Hepatocyte (in vitro differentiated cells): ENCODE measurements around the gene BBS9. TPM values are rescaled to one million over a fixed set of nuclear protein-coding genes. Genes with fewer than 3 reads are reported as not detected.

ENCODE experiments used
- DNase-seq: peaks from one replicate; pipeline ENCODE4 v3.0.0-alpha.2; 2016; ENCODE audit warnings: low spot score
- H2AFZ ChIP-seq: fragments of 200-600 bp; sonication (generic); 2 replicates; pipeline ENCODE4 v1.6.0; 2016; ENCODE audit warnings: antibody characterized with exemption, mild to moderate bottlenecking
- H3K27ac ChIP-seq: fragments of 200-600 bp; sonication (generic); 2 replicates; pipeline ENCODE4 v1.5.1; 2016; ENCODE audit warnings: mild to moderate bottlenecking
- H3K27me3 ChIP-seq: fragments of 200-600 bp; sonication (generic); 2 replicates; pipeline ENCODE4 v1.6.1; 2016
- H3K36me3 ChIP-seq: fragments of 200-600 bp; sonication (generic); replicated peaks from 2 replicates; pipeline ENCODE4 v1.5.1; 2016; ENCODE audit warnings: low read depth; ENCODE audit not compliant: insufficient read depth
- H3K4me1 ChIP-seq: fragments of 200-600 bp; sonication (generic); 2 replicates; pipeline ENCODE4 v1.5.1; 2016; ENCODE audit warnings: mild to moderate bottlenecking, moderate library complexity; ENCODE audit not compliant: insufficient read depth
- H3K4me2 ChIP-seq: fragments of 200-600 bp; sonication (generic); 2 replicates; pipeline ENCODE4 v1.6.0; 2016
- H3K4me3 ChIP-seq: fragments of 200-600 bp; sonication (generic); 2 replicates; pipeline ENCODE4 v1.5.1; 2016; ENCODE audit warnings: mild to moderate bottlenecking
- H3K79me2 ChIP-seq: fragments of 200-600 bp; sonication (generic); 2 replicates; pipeline ENCODE4 v1.6.0; 2017; ENCODE audit warnings: mild to moderate bottlenecking
- H3K9me2 ChIP-seq: fragments of 200-600 bp; sonication (generic); replicated peaks from 2 replicates; pipeline ENCODE4 v1.6.0; 2017; ENCODE audit warnings: mild to moderate bottlenecking; ENCODE audit not compliant: insufficient read depth
- H3K9me3 ChIP-seq: fragments of 200-600 bp; sonication (generic); 2 replicates; pipeline ENCODE4 v1.5.1; 2016; ENCODE audit warnings: low read depth, mild to moderate bottlenecking
- H4K20me1 ChIP-seq: fragments of 200-600 bp; sonication (generic); 2 replicates; pipeline ENCODE4 v1.6.0; 2016; ENCODE audit warnings: mild to moderate bottlenecking; ENCODE audit not compliant: insufficient read depth, poor library complexity, severe bottlenecking
- EZH2 ChIP-seq: fragments of 200-600 bp; sonication (generic); IDR thresholded peaks from 2 replicates; pipeline ENCODE4 v1.6.1; 2016; ENCODE audit warnings: antibody characterized with exemption, mild to moderate bottlenecking, borderline replicate concordance
- EZH2phosphoT487 ChIP-seq: fragments of 200-600 bp; sonication (generic); IDR thresholded peaks from one replicate; pipeline ENCODE4 v1.6.1; 2018; ENCODE audit warnings: antibody characterized with exemption, mild to moderate bottlenecking, low read depth, moderate library complexity; ENCODE audit not compliant: unreplicated experiment, severe bottlenecking
- WGBS: methylation state at CpG from one replicate; pipeline ENCODE4 v1.1.6; 2016; ENCODE audit warnings: low lambda C conversion rate; ENCODE audit errors: missing lambda C conversion rate; 5-methylcytosine and 5-hydroxymethylcytosine counted together
- polyA plus RNA-seq: library from polyadenylated mRNA; unstranded; fragments of >200 nt; fragmentation: Nextera tagmentation; extraction: Ambion mirVana; gene quantifications from 2 replicates; pipeline ENCODE4 v1.2.1, GENCODE V29; 2016
- total RNA-seq: library from RNA; depleted of rRNA; stranded (reverse); fragments of >200 nt; gene quantifications from 2 replicates; pipeline ENCODE4 v1.2.3, GENCODE V29; 2014
- TF ChIP-seq, protein P1 (sequence below): fragments of 200-600 bp; sonication (generic); IDR thresholded peaks from 2 replicates; pipeline ENCODE4 v1.5.1; 2016; ENCODE audit warnings: antibody characterized with exemption, mild to moderate bottlenecking; ENCODE audit not compliant: poor library complexity

BBS9 gene
- total and polyA plus RNA-seq, 2 experiments from 2014 or later: 10.1 to 12.3 TPM

DNA sequence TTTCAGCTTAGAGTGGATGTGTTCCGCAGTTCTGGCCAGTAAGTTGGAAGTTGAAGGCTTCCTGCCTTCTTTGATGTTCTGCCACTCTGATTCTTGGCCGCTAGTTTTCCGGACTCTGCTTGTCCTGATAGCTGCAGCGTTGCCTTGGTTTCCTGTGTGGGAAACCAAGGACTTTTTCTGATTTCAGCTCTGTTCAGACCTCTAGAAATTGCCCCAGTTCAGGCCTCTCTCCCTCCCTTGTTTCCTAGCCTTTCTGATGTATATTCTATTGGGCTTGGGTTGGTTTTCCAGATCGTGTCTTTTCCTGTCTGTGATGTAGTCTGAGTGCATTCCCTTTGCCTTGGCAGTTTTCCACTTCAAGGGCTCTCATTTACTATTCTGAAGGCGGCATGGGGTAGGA lies 318.7 kb downstream of the BBS9 start:
- DNase-seq: no peak
- H3K4me3 ChIP-seq: no peak overlapping the region

GRCh38 chr7:33449847-33450246 lies 320.5 kb downstream of the BBS9 start:
- H3K36me3 ChIP-seq: no peaks in the 10 kb centered on the region
- no peak overlapping the region for H2AFZ ChIP-seq
- H3K4me3 ChIP-seq: no peak overlapping the region
- H3K4me1 ChIP-seq: no peaks in the 10 kb centered on the region
- H3K27ac ChIP-seq: no peak overlapping the region
- 86% methylated on average over 5 of the region's 5 CpGs for WGBS
- no peaks in the 10 kb centered on the region for H3K79me2 ChIP-seq
- H3K9me2 ChIP-seq: no peaks in the 10 kb centered on the region
- H3K9me3 ChIP-seq: no peaks in the 10 kb centered on the region
- no peak overlapping the region for H3K4me2 ChIP-seq
- no peak for DNase-seq
- H3K27me3 ChIP-seq: no peaks in the 10 kb centered on the region
- TF ChIP-seq, protein P1, sequence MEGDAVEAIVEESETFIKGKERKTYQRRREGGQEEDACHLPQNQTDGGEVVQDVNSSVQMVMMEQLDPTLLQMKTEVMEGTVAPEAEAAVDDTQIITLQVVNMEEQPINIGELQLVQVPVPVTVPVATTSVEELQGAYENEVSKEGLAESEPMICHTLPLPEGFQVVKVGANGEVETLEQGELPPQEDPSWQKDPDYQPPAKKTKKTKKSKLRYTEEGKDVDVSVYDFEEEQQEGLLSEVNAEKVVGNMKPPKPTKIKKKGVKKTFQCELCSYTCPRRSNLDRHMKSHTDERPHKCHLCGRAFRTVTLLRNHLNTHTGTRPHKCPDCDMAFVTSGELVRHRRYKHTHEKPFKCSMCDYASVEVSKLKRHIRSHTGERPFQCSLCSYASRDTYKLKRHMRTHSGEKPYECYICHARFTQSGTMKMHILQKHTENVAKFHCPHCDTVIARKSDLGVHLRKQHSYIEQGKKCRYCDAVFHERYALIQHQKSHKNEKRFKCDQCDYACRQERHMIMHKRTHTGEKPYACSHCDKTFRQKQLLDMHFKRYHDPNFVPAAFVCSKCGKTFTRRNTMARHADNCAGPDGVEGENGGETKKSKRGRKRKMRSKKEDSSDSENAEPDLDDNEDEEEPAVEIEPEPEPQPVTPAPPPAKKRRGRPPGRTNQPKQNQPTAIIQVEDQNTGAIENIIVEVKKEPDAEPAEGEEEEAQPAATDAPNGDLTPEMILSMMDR: no peak
- TF ChIP-seq EZH2phosphoT487: no peak
- no peak for TF ChIP-seq EZH2
- H4K20me1 ChIP-seq: no peaks in the 10 kb centered on the region

More for the DNA sequence above, 318.7 kb downstream of the BBS9 start:
- H3K4me1 ChIP-seq: peaks cover 3% of the 10 kb centered on the region
- H3K4me2 ChIP-seq: no peak overlapping the region
- no peaks in the 10 kb centered on the region for H3K36me3 ChIP-seq
- H3K27me3 ChIP-seq: no peaks in the 10 kb centered on the region
- H3K27ac ChIP-seq: no peak overlapping the region
- no peaks in the 10 kb centered on the region for H3K79me2 ChIP-seq
- TF ChIP-seq, protein P1: no peak
- TF ChIP-seq EZH2 (no peak), EZH2phosphoT487 (no peak)
- no peaks in the 10 kb centered on the region for H4K20me1 ChIP-seq
- H3K9me3 ChIP-seq: no peaks in the 10 kb centered on the region
- H3K9me2 ChIP-seq: no peaks in the 10 kb centered on the region
- H2AFZ ChIP-seq: no peak overlapping the region
- WGBS: 76% methylated on average over 6 of the region's 6 CpGs

DNA sequence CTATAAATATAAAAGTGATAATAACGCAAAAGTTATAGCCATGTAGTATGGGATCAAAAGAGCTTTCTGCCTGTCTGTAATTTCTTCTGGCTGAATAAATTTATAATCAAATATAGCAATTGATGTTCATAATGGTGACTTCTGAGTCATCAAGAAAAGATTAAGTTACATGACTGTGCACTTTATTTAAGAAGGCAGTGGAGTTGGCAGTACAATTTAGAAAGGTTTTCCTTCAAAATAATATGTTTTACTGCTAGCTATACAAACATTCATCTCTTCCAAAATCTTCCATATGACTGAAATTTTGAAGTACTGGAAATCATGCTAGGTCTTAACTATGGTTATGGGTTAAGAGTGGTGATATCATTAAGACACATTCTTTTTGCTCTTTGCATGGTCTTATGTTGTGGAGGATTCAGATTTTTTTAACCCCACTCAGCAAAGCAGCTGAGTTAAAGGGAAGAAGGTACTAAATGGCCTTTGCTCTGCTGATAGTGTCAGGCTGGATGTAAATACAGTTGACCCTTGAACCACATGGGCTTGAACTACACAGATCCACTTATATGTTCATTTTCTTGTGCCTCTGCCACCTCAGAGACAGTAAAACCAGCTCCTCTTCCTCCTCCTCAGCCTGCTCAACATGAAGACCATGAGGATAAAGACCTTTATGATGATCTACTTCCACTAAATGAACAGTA lies 323.6 kb downstream of the BBS9 start:
- WGBS: 100% methylated on average over 1 of the region's 1 CpG
- TF ChIP-seq EZH2 (no peak), EZH2phosphoT487 (no peak)
- TF ChIP-seq, protein P1: no peak
- H3K4me2 ChIP-seq: no peak overlapping the region

More for the DNA sequence above, 323.6 kb downstream of the BBS9 start:
- H3K27me3 ChIP-seq: no peaks in the 10 kb centered on the region
- no peaks in the 10 kb centered on the region for H4K20me1 ChIP-seq
- H3K36me3 ChIP-seq: no peaks in the 10 kb centered on the region
- H3K27ac ChIP-seq: no peak overlapping the region
- H3K79me2 ChIP-seq: no peaks in the 10 kb centered on the region
- no peak overlapping the region for H3K4me3 ChIP-seq
- H2AFZ ChIP-seq: no peak overlapping the region
- no peaks in the 10 kb centered on the region for H3K9me3 ChIP-seq
- H3K4me1 ChIP-seq: no peaks in the 10 kb centered on the region
- no peaks in the 10 kb centered on the region for H3K9me2 ChIP-seq
- no peak for DNase-seq
